Osteocyte (in vitro differentiated cells): Measurements from ENCODE around the gene CD8B. TPM values are rescaled to one million over a fixed set of nuclear protein-coding genes. Genes with fewer than 3 reads are reported as not detected.

Source experiments
- DNase-seq: peaks from one replicate; pipeline ENCODE4 v3.0.0; 2021; ENCODE audit warnings: mixed read lengths; ENCODE audit not compliant: unreplicated experiment; ENCODE audit errors: extremely low spot score
- H3K27ac Mint-ChIP-seq: one replicate; pipeline ENCODE4 v1.8.0; 2021; ENCODE audit warnings: mild to moderate bottlenecking, mixed read lengths; ENCODE audit not compliant: unreplicated experiment
- H3K27me3 Mint-ChIP-seq: one replicate; pipeline ENCODE4 v1.8.0; 2021; ENCODE audit warnings: mixed read lengths; ENCODE audit not compliant: unreplicated experiment
- H3K36me3 Mint-ChIP-seq: one replicate; pipeline ENCODE4 v1.8.0; 2021; ENCODE audit warnings: mixed read lengths; ENCODE audit not compliant: unreplicated experiment
- H3K4me1 Mint-ChIP-seq: one replicate; pipeline ENCODE4 v1.8.0; 2021; ENCODE audit warnings: mixed read lengths; ENCODE audit not compliant: unreplicated experiment
- H3K4me3 Mint-ChIP-seq: one replicate; pipeline ENCODE4 v1.8.0; 2021; ENCODE audit warnings: mild to moderate bottlenecking, moderate library complexity, mixed read lengths; ENCODE audit not compliant: unreplicated experiment
- H3K9me3 Mint-ChIP-seq: one replicate; pipeline ENCODE4 v1.8.0; 2021; ENCODE audit warnings: mixed read lengths; ENCODE audit not compliant: unreplicated experiment
- total RNA-seq: library from RNA; stranded (reverse); gene quantifications from 2 replicates; pipeline ENCODE4 v1.2.1, GENCODE V29; 2021
- TF ChIP-seq, protein P1 (sequence below): fragments of 200-600 bp; sonication (generic); IDR thresholded peaks from 2 replicates; pipeline ENCODE4 v1.5.0; 2021; ENCODE audit warnings: antibody characterized with exemption, mild to moderate bottlenecking, moderate library complexity

CD8B gene
- total RNA-seq, 1 donor from 2014 or later = not detected

DNA sequence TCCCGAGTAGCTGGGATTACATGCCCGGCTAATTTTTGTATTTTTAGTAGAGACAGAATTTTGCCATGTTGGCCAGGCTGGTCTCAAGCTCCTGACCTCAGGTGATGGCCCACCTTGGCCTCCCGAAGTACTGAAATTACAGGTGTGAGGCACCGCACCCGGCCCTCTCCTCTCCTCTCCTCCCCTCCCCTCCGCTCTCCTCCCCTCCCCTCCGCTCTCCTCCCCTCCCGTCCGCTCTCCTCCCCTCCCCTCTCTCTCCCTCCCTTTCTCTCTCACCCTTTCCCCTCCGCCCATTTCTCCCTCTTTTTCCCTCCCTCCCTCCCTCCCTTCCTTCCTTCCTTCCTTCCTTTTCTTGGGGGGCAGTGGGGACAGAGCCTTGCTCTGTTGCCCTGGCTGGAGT is 28.4 kb downstream of the CD8B start:
- Mint-ChIP-seq H3K27ac (no peak overlapping the region), H3K9me3 (no peaks in the 10 kb centered on the region)

DNA sequence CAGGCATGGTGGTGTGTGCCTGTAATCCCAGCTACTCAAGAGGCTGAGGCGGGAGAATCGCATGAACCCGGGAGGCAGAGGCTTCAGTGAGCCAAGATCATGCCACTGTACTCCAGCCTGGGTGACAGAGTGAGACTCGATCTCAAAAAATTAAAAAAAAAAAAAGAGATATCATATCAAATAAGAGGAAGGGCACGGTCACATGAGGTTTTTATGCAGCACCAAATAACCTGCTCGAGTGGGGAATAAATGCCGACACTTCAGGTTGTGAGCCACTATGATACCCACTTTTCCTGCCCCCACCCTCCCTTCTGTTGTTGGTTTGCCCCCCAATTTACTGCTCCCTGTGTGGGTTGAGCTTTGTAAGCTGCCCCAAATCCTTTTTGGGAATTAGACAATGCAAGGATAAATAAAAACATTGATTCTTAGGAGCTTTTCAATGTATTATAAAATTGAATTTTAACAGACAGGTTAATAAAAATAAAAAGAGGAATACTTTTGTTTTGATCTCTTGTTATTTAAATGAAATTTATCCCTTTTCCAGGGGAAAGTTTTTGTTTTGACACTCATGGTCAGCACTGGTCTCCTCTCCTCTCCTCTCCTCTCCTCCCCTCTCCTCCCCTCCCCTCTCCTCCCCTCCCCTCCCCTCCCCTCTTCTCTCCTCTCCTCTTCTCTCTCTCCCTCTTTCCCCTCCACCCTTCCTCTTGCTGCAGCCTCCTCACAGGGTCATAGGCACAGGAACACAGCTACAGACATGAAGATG is 29.2 kb downstream of the CD8B start:
- Mint-ChIP-seq H3K9me3 (no peaks in the 10 kb centered on the region), H3K4me3 (no peak overlapping the region), H3K36me3 (no peaks in the 10 kb centered on the region), H3K4me1 (peaks cover 4% of the 10 kb centered on the region), H3K27me3 (peaks cover 33% of the 10 kb centered on the region), H3K27ac (no peak overlapping the region)
- DNase-seq = no peak
- TF ChIP-seq, protein P1, sequence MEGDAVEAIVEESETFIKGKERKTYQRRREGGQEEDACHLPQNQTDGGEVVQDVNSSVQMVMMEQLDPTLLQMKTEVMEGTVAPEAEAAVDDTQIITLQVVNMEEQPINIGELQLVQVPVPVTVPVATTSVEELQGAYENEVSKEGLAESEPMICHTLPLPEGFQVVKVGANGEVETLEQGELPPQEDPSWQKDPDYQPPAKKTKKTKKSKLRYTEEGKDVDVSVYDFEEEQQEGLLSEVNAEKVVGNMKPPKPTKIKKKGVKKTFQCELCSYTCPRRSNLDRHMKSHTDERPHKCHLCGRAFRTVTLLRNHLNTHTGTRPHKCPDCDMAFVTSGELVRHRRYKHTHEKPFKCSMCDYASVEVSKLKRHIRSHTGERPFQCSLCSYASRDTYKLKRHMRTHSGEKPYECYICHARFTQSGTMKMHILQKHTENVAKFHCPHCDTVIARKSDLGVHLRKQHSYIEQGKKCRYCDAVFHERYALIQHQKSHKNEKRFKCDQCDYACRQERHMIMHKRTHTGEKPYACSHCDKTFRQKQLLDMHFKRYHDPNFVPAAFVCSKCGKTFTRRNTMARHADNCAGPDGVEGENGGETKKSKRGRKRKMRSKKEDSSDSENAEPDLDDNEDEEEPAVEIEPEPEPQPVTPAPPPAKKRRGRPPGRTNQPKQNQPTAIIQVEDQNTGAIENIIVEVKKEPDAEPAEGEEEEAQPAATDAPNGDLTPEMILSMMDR = no peak

More for the DNA sequence above, 28.4 kb downstream of the CD8B start:
- Mint-ChIP-seq H3K4me1 (peaks cover 4% of the 10 kb centered on the region), H3K4me3 (no peak overlapping the region), H3K27me3 (peaks cover 27% of the 10 kb centered on the region), H3K36me3 (no peaks in the 10 kb centered on the region)
- TF ChIP-seq, protein P1 = no peak
- DNase-seq = no peak

DNA sequence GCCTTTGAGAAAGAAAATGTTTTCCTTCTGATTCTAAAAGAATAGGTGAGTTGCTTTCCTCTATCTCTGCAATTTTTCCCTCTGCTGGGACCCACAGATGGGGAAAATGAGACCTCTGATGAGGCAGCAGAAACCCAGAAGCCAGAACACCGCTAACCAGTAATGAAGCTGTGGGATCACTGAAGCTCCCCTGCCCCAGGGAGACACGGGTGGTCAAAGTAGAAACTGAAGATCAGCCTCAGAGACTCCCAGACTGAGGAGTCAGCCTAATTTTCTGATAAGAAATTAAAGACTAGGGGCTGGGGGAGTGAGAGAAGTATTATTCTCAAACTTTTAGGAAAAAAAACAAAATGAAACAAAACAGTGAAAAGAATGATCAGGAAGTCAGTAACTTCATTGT is 30.1 kb downstream of the CD8B start:
- TF ChIP-seq, protein P1 = no peak
- no peak for DNase-seq
- Mint-ChIP-seq H3K4me1 (no peaks in the 10 kb centered on the region), H3K4me3 (no peak overlapping the region), H3K9me3 (no peaks in the 10 kb centered on the region), H3K27ac (no peak overlapping the region), H3K27me3 (peaks cover 40% of the 10 kb centered on the region), H3K36me3 (no peaks in the 10 kb centered on the region)

DNA sequence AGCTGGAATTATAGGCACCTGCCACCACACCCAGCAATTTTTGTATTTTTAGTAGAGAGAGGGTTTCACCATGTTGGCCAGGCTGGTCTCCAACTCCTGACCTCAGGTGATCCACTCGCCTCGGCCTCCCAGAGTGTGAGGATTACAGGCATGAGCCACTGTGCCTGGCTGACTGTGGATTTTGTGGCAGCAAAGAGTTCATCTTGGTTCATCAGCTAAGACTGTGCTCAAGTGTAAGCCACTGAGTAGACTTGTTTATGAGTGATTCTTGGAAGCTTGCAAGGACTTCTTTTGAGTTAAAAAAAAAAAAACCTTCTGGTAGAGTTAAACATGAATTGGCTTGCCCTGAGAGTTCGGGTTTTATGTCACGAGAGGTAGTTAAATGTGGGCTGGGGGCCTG is 34.7 kb downstream of the CD8B start:
- no peaks in the 10 kb centered on the region for H3K36me3 Mint-ChIP-seq
- no peak for DNase-seq
- H3K4me3 Mint-ChIP-seq = no peak overlapping the region
- peaks cover 45% of the 10 kb centered on the region for H3K27me3 Mint-ChIP-seq
- H3K4me1 Mint-ChIP-seq = no peaks in the 10 kb centered on the region
- TF ChIP-seq, protein P1 = no peak
- H3K9me3 Mint-ChIP-seq = peaks cover 5% of the 10 kb centered on the region
- H3K27ac Mint-ChIP-seq = no peak overlapping the region

DNA sequence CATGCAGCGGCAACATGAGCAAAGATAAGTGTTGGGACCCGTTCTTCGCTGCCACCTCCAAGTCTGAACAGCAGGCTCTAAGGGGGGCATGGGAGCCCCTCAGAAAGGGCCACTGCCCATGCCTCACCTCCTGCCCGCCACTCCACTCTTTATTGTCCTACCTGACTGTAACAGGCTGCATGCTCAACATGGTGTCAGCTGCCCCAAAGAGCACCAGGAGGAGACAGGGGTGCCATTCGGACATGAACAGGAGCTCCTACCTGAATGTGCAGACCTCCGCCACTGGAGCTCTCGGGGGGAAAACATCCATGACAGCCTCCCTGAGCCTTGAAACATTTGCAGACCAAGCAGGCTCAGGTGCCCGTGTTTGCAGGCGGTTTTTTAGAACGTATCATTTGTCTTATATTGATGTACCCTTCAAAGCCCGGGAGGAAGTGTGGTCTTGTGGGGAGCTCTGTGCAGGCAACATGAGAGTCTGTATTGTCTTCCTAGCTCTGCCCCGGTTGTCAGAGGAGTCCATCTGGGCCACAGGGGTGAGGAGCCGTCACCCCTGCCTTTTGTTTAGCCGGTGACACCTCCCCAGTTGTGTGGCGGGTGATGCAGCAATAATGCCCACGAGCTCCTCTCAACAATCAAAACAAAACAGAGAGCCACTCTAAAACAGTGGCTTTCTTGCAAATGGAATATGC is 35.8 kb downstream of the CD8B start:
- peaks cover 5% of the 10 kb centered on the region for H3K9me3 Mint-ChIP-seq
- DNase-seq = no peak
- H3K27me3 Mint-ChIP-seq = peaks cover 34% of the 10 kb centered on the region
- no peaks in the 10 kb centered on the region for H3K4me1 Mint-ChIP-seq
- TF ChIP-seq, protein P1 = no peak
- no peak overlapping the region for H3K27ac Mint-ChIP-seq
- H3K4me3 Mint-ChIP-seq = no peak overlapping the region
- no peaks in the 10 kb centered on the region for H3K36me3 Mint-ChIP-seq
